ENCODE data around the gene MSLN.
"Not testable (repeated sequence)": the region's sequence is repeated elsewhere in the genome, so short reads cannot be mapped to it uniquely, and the experiment has no call there.

The MSLN gene

DNA sequence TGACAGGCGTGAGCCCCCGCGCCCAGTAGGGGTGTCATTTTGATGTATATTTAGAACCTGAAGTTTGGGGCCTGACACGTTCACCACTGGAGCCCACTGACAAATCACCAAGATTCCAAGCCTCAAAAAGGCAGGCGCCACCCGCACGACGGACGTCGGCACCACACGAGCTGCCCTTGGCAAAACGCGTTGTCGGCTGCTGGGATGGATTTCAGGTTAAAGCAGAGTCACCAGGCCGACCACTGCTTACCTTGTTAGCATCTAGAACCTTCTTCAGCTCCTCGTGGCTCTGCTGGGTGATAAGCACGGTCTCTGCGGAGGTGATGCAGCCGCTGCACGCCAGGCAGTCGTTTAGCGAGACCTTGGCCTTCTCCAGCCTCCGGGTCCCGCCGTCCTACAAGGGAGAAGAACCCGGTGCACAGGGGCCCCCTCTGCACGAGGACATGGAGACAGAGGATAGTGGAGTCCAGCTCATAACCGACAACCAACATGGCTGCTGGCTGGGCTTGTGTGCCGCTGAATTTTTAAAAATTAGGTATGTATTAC is 23.5 kb upstream of the MSLN start:
- DNase-seq: no peak

DNA sequence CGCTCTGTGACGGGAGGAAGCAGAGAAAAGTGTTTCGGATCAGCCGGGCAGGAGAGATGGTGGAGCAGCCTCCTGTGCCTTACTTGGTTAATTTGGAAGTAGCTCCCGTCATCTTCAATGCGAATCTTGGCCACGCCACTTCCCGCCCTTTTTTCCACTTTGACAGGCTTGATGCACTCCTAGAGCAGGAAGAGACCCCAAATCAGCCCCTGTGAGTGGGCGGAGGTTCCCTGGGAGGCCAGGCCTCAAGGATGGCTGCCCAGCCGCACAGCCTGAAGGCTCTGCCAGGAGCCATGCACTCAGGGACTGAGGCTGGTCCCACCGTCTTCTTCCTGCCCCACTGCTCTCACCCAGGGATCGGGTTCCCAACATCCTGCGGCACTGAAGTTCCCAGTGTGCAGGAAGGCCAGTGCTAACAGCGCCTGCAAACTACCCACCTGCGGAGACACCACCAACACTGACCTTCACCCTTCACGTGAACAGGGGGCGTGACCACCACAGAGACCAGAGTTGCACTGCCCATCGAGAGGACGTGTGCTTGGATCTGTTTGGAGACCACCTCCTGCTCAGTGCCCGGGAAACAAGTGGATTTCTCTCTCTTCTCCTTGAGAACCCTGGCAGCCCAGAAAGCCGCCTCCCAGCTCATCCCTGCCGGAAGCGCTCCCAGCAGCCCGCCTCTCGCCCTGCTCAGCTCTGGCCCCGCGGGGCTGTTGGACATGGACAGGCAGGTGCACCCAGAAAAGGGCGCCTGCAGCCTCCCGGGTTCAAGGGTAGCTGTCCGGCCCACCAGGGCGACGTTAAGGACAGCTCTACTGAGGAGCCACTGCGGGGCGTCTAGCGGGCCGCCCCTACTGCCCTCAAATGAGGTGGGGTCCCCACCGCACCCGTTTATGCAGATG is 20.7 kb upstream of the MSLN start:
- no peak for DNase-seq

DNA sequence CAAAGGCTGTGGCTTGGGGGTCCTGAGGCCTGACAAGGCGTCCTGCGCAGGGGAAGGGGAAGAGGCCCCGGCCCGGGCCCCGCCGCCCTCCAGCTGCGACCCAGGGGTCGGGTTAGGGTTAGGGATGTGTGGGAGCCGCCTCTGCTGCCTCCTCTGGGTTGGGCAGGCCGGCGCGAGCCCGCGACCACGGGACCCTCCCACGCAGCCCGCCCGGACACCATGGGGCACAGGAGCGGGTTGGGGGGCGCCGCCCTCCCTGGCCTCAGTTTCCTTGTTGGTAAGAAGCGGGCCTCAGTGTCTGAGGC is 20.1 kb upstream of the MSLN start:
- DNase-seq: no peak

DNA sequence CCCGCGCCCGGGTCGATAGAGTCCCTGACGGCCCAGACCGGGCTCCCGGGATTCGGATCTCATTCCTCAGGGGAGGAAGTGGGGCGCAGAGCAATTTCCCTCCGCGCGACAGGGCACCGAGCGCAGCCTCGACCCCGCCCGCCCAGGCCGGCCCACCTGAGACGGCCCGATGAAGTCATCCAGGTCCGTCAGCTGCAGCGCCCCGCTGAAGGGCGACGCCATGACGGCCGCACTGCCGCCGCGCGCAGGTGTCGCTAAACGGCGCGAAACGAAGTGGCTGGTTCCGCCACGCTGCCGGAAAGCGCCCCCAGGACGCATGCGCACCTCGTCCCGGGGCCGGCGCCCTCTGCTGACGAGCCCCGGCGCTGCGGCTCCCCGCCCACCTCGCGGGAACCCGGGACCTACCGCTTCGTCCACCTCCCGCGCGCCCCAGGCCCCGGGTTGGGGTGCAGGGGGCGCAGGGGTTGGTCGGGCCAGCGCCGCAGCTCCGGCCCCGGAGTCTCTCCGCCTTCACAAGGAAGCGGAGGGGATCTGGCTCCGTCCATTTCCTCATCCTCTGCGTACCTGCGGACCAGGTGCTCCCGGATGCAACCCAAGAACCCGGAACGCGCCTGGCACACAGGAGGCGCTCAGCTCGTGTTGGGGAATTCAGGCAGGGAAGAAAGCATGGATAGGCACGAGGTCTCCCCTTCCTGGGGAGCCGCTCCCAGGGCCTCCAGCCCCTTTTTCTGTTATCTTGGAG is 19.6 kb upstream of the MSLN start, which contains the start of gene CIAO3:
Gene CIAO3 (minus strand): TSS at position 234 of the 742 bp plus-strand sequence. CDS start 12 bp downstream, at position 222.
- peak; percentile 91 for DNase-seq

DNA sequence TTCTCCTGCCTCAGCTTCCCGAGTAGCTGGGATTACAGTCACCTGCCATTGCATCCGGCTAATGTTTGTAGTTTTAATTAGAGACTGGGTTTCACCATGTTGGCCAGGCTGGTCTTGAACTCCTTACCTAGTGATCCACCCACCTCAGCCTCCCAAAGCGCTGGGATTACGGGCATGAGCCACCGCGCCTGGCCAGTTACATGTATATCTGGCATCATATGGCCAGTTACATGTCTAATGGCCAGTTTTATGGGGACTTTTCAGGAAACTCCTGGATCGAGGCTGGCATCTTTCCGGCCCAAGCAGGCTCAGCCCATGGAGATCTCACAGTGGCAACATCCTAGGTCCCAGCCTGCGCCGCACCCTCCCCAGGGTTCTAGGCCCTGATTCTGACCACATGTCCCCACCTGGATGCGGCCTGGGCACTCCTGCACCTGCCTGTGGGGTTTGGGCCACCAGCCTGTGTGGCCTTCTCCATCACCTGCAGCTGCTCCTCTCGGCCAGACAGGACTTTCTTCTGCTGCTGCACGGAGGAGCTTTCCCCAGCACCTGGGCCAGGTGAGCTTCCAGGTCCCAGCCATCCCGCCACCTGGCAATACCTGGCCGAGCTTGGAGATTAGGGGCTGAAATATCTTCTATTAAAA is 18.4 kb upstream of the MSLN start:
- no peak for DNase-seq

DNA sequence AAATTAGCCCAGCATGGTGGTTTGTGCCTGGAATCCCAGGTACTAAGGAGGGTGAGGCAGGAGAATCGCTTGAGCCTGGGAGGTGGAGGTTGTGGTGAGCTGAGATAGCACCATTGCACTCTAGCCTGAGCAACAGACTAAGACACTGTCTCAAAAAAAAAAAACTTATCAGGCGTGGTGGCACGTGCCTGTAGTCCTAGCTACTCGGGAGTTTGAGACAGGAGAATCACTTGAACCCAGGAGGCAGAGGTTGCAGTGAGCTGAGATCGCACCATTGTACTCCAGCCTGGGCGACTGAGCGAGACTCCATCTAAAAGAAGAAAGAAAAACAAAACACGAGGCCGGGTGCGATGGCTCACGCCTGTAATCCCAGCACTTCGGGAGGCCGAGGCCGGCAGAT is 17.6 kb upstream of the MSLN start:
- not testable (repeated sequence) for DNase-seq

DNA sequence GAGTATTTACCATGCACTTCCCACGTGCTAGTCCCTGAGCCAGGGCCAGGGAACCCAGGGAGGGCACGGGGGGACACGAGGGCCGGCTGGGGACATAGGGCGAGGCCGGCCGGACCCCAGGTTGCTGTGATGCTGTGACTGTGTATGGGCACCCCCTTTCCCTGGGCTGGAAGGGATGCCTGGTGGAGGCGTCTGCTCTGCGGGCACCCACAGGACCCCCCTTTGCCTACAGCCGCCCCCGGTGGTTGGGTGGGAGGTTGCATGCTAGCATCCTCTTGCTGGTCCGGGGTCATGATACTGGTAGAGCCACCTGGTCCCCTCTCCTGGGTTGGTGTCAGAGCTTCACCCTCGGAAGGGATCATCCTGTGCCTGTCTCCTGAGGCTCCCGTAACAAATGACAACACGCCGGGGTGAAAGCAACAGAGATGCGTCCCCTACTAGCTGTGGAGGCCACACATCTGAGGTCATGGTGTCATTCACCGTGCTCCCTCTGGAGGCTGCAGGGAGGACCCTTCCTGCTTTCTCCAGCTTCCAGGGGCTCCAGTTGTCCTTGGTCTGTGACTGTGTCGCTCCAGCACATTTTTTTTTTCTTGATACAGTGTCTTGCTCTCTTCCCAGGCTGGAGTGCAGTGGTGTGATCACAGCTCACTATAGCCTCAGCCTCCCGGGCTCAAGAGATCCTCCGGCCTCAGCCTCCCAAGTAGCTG is 16.6 kb upstream of the MSLN start:
- no peak for DNase-seq

DNA sequence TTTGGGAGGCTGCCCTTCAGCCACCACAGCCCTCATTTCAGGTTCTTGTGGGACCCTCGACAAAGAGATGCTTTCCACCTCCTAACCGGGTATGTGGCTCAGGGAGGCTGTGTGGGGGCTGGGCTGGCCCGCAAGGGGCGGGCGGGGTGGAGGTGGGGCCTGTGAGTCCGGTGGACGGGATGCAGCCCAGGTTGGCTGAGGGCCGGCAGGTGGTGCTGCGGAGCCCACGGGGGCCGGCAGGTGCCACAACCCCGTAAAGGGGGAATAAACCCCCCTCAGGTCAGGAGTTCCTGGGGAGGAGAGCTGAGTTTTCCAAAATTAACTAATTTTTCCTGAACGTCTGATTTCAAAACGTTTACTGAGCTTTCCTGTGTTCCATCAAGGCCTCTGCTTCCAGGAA is 14.8 kb upstream of the MSLN start:
- no peak for DNase-seq

DNA sequence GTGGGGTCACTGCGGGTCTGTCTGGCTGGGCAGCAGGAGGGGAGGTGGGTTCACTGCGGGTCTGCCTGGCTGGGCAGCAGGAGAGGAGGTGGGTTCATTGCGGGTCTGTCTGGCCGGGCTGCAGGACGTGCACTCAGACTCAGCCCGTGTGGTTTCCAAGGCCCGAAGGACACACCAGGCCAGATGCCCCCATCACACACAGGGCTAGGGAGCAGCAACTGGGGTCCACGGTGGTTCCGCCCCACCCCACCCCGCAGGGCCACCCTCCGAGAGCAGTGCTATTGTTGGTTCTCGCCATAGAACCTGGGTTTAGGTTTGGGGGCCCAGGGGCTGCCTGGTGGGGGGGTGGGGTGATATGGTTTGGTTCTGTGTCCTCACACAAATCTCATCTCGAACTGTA is 13.9 kb upstream of the MSLN start:
- DNase-seq: no peak

DNA sequence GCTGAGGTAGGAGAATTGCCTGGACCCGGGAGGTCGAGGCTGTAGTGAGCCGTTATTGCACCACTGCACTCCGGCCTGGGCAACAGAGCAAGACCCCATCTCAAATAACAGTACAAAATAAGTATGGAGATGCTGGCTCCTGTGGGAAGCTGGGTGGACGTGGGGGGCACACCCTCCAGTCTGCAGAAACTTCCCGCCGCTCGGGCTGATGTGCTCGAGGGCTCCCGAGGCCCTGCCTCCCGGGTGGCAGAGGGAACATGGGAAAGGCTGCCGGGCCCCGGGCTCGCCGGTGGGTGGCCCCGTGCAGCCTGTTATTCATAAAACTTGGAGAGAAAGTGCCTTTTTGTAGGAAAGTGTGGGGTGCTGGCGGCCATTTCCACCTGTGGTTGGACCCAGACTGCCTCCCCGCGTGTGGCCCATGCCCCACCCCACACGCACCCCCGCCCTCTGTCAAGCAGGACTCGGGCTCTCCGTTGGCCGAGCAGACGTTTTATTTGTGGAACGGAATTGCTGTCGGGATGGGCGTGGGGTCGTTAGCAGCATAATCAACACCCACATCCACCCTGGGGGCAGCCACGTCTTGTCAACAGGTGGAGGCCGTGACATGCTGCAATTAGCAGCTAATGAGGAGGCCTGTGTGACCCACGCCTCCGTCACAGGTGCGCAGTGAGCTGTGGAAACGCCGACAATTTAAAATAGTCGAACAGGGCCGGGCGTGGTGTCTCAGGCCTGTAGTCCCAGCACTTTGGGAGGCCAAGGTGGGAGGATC is 12.4 kb upstream of the MSLN start:
- no peak for DNase-seq

DNA sequence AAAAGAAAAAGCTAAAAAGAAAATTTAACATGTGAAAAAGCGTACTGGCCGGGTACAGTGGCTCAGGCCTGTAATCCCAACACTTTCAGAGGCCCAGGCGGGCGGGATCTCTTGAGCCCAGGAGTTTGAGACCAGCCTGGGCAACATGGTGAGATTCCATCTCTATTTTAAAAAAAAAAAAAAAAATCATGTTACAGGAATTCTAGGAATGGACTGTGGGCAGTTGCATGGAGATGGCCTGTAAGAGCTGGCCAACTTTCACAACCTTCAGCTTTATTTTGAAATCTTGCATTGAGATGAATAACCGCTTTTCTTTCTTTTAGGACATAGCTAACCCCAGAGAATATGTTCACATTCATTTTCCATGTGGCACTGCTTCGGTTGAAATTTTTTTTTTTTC is 11.5 kb upstream of the MSLN start:
- no peak for DNase-seq

DNA sequence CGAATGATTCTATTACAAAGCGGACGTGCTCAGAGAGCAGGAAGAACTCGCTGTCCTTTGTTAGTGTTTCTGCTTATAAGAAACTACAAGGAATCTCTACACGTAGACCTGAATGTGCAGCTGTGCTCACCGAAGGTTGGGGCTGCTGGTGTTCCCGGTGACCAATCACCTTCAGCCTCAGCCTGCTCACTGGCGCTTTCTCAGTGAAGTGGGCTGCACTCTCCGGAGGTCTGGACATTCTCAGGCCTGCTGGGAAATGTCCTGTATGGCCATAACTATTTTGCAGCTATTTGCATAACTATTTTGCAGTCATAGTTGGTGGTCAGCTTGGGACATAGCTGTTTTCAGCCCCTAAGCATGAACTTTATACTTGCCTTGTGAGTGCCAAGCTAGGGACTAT is 10.0 kb upstream of the MSLN start:
- DNase-seq: no peak

DNA sequence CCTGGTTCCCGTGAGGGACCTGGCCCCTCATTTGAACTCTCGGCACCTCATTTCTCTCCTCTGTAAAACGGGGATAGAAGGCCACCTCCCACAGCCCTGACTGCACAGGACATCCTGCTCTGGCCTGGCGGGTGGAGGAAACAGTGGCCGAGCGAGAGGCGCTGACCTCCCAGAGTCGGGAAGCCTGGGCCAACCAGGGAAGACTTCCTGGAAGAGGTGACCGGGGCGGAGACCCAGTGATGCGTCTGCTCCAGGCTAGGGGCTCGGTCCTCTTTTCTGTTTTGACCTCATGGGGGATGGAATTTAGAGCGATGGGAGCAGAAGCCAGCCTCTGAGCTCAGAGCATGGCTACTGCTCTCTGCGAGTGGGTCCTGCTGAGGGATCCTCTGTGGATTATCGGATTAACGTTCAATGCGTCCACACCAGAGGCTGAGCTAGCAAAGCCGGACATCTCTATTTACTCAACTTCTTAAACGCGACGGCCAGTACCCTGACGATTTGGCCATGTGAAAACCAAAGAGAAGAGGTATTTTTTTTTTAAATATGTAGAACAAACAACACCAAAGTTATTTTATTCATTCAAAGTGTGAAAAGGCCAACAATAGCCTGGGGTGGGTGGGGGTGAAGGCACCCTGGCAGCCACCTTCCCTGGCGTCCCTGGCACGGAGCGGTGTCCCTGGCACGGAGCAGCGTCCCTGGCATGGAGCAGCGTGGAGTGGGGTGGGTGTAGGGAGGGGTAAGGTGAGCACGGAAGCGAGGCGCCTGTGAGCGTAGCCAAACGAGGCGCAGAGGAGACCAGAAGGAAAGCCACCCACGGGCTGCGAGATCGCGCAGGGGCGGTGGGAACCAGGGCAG is 9.2 kb upstream of the MSLN start:
- DNase-seq: no peak

DNA sequence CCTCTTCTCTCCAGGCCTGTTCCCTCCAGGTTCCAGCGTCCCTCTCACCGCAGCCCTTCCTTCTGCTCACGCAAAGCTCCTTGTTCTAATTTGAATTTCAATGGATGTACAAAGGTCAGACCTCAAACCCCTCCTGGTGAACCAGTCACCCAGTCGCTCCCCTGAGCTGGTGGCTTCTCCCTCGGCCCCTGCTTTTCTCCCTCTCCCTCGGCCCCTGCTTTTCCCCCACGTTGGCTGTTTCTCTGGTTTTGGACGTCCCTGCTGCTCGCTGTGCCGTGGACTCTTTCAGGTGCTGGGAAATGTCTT is 8.6 kb upstream of the MSLN start:
- DNase-seq: no peak

DNA sequence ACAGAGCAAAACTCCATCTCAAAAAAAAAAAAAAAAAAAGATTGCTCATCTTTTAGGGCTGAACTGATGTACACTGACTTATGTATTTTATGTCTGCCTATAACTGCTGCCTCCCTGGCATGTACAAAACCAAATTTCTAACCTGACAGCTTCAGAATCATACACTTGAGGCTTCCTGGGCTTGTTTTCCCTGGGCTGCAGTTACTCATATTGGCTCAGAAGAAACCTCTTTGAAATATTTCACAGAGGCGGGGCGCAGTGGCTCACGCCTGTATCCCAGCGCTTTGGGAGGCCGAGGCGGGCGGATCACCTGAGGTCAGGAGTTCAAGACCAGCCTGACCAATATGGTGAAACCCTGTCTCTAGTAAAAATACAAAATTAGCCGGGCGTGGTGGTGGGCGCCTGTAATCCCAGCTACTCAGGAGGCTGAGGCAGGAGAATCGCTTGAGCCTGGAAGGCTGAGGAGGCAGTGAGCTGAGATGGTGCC is 6.4 kb upstream of the MSLN start:
- DNase-seq: not testable (repeated sequence)

DNA sequence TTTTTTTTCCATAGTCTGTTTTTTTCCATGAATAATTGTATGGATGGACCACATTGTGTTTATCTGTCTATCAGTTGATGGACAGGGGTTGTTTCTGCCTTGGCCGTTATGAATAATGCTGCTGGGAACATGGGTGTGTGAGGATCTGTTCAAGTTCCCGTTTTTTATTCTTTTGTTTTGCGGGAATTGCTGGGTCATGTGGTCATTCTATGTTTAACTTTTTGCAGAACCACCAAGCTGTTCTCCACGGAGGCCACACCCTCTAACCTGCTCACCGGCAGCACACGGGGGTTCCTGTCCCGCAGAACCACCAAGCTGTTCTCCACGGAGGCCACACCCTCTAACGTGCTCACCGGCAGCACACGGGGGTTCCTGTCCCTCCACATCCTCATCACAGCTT is 5.9 kb upstream of the MSLN start:
- no peak for DNase-seq

DNA sequence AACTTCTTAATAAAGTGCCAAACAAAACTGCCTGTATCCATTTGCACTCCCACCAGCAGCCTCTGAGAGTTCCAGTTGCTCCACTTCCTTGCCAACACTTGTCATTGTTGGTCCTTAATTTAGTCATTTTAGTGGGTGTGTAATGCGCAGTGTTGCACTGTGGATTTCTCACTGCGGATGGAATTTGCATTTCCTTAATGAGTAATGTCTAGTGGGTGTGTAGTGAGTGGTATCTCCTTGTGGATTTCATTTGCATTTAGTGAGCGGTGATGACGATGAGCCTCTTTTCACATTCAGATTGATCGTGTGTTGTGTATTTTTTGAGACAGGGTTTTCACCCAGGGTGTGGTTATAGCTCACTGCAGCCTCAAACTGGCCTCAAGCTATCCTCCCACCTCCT is 4.1 kb upstream of the MSLN start:
- DNase-seq: no peak

DNA sequence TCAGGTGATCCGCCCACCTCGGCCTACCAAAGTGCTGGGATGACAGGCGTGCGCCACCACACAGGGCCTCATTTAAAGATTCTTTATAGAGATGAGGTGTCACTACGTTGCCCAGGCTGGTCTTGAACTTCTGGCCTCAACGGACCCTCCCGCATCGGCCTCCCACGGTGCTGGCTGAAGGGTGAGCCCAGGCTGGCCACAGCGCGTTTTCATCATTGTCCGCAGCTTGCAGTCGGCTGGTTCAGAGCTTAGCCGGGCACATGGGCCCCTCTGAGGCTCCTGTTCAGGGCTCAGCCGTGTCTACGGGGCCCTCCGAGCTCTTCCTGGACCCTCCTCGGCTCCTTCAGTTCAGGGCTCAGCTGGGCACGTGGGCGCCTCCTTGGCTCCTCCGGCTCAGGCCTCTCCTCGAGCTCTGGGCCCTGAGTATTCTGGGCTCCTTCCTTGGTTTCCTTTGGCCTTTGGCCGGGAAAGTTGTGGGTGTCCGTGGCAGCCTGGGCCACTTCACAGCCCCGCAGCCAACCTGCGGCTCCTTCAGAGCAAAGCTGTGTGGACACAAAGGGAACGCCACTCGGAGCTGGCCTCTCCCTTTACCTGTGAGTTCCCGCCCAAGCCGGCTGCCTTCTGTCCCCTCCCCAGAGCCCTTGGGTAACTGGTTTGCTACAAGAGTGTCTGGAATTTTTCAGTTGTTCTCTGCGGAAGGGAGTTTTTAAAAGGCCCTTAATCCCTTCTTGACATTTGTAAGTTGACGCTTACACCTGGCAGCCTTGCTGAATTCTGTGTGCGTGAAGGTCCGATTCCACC is 1.2 kb upstream of the MSLN start:
- no peak for DNase-seq

DNA sequence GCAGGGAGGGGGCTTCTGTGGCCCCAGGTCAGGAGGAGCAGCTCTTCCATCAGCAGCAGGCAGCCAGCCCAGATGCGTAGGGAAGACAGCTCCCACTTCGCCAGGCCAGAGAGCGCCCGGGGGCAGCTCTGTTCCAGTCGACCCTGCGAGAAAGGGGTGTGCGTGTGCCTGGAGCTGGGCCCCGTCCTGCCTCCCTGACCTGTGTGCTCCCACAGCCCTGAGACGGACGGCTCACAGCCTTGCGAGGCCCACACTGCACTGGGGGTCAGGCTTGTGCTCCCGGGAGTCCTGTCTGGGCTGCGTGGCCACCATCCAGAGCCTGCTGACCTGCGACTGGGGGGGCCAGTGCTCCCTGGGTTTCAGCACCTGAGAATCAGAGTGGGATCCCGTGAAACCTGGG is 469 bp upstream of the MSLN start:
- DNase-seq: no peak
